H1 (cell line): ENCODE data around the gene PDE6B.

ENCODE experiments used
- HDAC2 ChIP-seq, 2 experiments: fragments of 300-600 bp in 1 of 2; sonication (generic) in 1 of 2; IDR thresholded peaks; 2 replicates each; pipeline ENCODE4 v1.6.1; 2011 to 2012; ENCODE audit warnings: low read depth in 2 of 2, low read length in 2 of 2, mild to moderate bottlenecking in 2 of 2, moderate library complexity in 2 of 2, borderline replicate concordance in 1 of 2, inconsistent platforms in 1 of 2
- POLR2A ChIP-seq, 2 experiments: IDR thresholded peaks; 1 replicate in 1 of 2; 2 replicates in 1 of 2; pipeline ENCODE4 v1.6.1; 2011; ENCODE audit warnings: low read depth in 2 of 2, low read length in 2 of 2, mild to moderate bottlenecking in 2 of 2; ENCODE audit errors: control extremely low read depth in 1 of 2

GRCh38 chr4:675980-676870, 50.9 kb downstream of the PDE6B start:
- no peak for TF ChIP-seq HDAC2 (IDR thresholded peaks at IDR 0.05; ENCODE audit: borderline replicate concordance in 1 of 2, low read depth in 2 of 2, low read length in 2 of 2)
- no peak for TF ChIP-seq POLR2A (IDR thresholded peaks at IDR 0.05; ENCODE audit: control extremely low read depth in 1 of 2, low read depth in 2 of 2, low read length in 2 of 2)
